ENCODE measurements around the gene NIPAL1.

The NIPAL1 gene

DNA sequence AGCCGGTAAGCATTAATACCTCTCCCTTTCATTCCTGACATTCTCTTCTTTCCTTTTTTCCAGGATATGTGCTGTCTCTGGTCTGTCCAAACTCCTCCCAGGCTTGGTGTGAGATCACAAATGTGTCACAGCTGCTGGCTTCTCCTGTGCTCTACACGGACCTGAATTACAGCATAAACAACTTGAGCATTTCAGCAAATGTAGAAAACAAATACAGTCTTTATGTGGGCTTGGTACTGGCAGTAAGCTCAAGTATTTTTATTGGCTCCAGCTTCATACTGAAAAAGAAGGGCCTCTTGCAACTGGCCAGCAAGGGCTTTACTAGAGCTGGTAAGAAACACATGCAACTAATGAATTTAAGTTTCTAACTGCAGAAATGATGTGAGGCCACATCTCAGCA, 8.4 kb downstream of the NIPAL1 start:
- ATAC-seq (ENCODE audit: insufficient read depth, low read depth): no peak
- Histone ChIP-seq H3K36me3 (ENCODE audit: insufficient read depth, low read length) (no peaks in the 10 kb centered on the region), H3K27ac (ENCODE audit: low read length) (no peak overlapping the region), H2AFZ (ENCODE audit: low read depth, low read length) (no peak overlapping the region), H3K27me3 (ENCODE audit: insufficient read depth, low read length, poor library complexity) (no peaks in the 10 kb centered on the region), H3K4me2 (ENCODE audit: insufficient read depth, low read length) (no peak overlapping the region), H3K4me1 (ENCODE audit: insufficient read depth, low read length) (no peaks in the 10 kb centered on the region), H4K20me1 (ENCODE audit: insufficient read depth, low read length) (no peaks in the 10 kb centered on the region), H3K79me2 (ENCODE audit: insufficient read depth, low read length) (no peaks in the 10 kb centered on the region), H3K9me3 (ENCODE audit: insufficient read depth, low read length, severe bottlenecking) (no peaks in the 10 kb centered on the region), H3K4me3 (ENCODE audit: low read depth in 1 of 2, low read length in 2 of 2) (no peak overlapping the region), H3K9ac (ENCODE audit: low read depth, low read length) (no peak overlapping the region)
- DNase-seq: no peak
- TF ChIP-seq, protein P1, sequence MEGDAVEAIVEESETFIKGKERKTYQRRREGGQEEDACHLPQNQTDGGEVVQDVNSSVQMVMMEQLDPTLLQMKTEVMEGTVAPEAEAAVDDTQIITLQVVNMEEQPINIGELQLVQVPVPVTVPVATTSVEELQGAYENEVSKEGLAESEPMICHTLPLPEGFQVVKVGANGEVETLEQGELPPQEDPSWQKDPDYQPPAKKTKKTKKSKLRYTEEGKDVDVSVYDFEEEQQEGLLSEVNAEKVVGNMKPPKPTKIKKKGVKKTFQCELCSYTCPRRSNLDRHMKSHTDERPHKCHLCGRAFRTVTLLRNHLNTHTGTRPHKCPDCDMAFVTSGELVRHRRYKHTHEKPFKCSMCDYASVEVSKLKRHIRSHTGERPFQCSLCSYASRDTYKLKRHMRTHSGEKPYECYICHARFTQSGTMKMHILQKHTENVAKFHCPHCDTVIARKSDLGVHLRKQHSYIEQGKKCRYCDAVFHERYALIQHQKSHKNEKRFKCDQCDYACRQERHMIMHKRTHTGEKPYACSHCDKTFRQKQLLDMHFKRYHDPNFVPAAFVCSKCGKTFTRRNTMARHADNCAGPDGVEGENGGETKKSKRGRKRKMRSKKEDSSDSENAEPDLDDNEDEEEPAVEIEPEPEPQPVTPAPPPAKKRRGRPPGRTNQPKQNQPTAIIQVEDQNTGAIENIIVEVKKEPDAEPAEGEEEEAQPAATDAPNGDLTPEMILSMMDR (IDR thresholded peaks at IDR 0.05; ENCODE audit: borderline replicate concordance, extremely low read depth, low read length, poor library complexity, severe bottlenecking): no peak
- TF ChIP-seq EZH2 (IDR thresholded peaks at IDR 0.05; ENCODE audit: borderline replicate concordance, low read depth, low read length, severe bottlenecking): no peak

DNA sequence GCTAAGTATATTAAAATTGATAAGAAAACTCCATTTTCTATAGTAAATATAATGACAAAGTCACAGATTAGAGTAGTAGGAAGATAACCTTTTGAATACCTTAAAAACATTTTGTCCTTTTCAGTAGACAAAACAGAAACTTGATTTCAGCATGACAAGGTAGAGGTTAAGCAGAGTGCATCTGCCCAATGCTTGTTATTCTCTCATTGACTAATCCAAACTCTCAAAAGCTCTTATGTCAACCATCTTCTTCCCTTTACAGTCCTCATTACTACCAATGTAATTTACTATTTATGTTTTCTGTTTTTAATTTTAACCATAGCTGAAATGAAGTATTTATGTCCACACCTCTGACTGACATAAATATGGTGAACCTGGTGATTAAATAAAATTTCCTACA, 11.1 kb downstream of the NIPAL1 start:
- no peak for TF ChIP-seq EZH2 (IDR thresholded peaks at IDR 0.05; ENCODE audit: borderline replicate concordance, low read depth, low read length, severe bottlenecking)
- TF ChIP-seq, protein P1 (IDR thresholded peaks at IDR 0.05; ENCODE audit: borderline replicate concordance, extremely low read depth, low read length, poor library complexity, severe bottlenecking): no peak
- H2AFZ ChIP-seq (ENCODE audit: low read depth, low read length): no peak overlapping the region
- H3K9ac ChIP-seq (ENCODE audit: low read depth, low read length): no peak overlapping the region
- DNase-seq (no peak), ATAC-seq (ENCODE audit: insufficient read depth, low read depth) (no peak)
- no peaks in the 10 kb centered on the region for H4K20me1 ChIP-seq (ENCODE audit: insufficient read depth, low read length)
- no peaks in the 10 kb centered on the region for H3K4me1 ChIP-seq (ENCODE audit: insufficient read depth, low read length)
- H3K4me2 ChIP-seq (ENCODE audit: insufficient read depth, low read length): no peak overlapping the region
- H3K79me2 ChIP-seq (ENCODE audit: insufficient read depth, low read length): no peaks in the 10 kb centered on the region
- H3K27ac ChIP-seq (ENCODE audit: low read length): no peak overlapping the region
- no peaks in the 10 kb centered on the region for H3K9me3 ChIP-seq (ENCODE audit: insufficient read depth, low read length, severe bottlenecking)
- H3K27me3 ChIP-seq (ENCODE audit: insufficient read depth, low read length, poor library complexity): no peaks in the 10 kb centered on the region
- H3K4me3 ChIP-seq (ENCODE audit: low read depth in 1 of 2, low read length in 2 of 2): no peak overlapping the region
- no peaks in the 10 kb centered on the region for H3K36me3 ChIP-seq (ENCODE audit: insufficient read depth, low read length)

GRCh38 chr4:48028696-48029095, 12.1 kb downstream of the NIPAL1 start:
- Histone ChIP-seq H3K27me3 (ENCODE audit: insufficient read depth, low read length, poor library complexity) (no peaks in the 10 kb centered on the region), H3K79me2 (ENCODE audit: insufficient read depth, low read length) (no peaks in the 10 kb centered on the region), H3K27ac (ENCODE audit: low read length) (no peak overlapping the region), H3K4me3 (ENCODE audit: low read depth in 1 of 2, low read length in 2 of 2) (no peak overlapping the region), H4K20me1 (ENCODE audit: insufficient read depth, low read length) (no peaks in the 10 kb centered on the region), H3K4me2 (ENCODE audit: insufficient read depth, low read length) (no peak overlapping the region), H2AFZ (ENCODE audit: low read depth, low read length) (no peak overlapping the region), H3K4me1 (ENCODE audit: insufficient read depth, low read length) (no peaks in the 10 kb centered on the region), H3K9me3 (ENCODE audit: insufficient read depth, low read length, severe bottlenecking) (no peaks in the 10 kb centered on the region), H3K9ac (ENCODE audit: low read depth, low read length) (no peak overlapping the region), H3K36me3 (ENCODE audit: insufficient read depth, low read length) (no peaks in the 10 kb centered on the region)
- DNase-seq (no peak), ATAC-seq (ENCODE audit: insufficient read depth, low read depth) (no peak)
- TF ChIP-seq EZH2 (IDR thresholded peaks at IDR 0.05; ENCODE audit: borderline replicate concordance, low read depth, low read length, severe bottlenecking): no peak
- TF ChIP-seq, protein P1 (IDR thresholded peaks at IDR 0.05; ENCODE audit: borderline replicate concordance, extremely low read depth, low read length, poor library complexity, severe bottlenecking): no peak

- Histone ChIP-seq H3K36me3 (ENCODE audit: insufficient read depth, low read length) (no peaks in the 10 kb centered on the region), H4K20me1 (ENCODE audit: insufficient read depth, low read length) (no peaks in the 10 kb centered on the region), H3K79me2 (ENCODE audit: insufficient read depth, low read length) (no peaks in the 10 kb centered on the region), H2AFZ (ENCODE audit: low read depth, low read length) (no peak overlapping the region), H3K4me2 (ENCODE audit: insufficient read depth, low read length) (no peak overlapping the region), H3K27me3 (ENCODE audit: insufficient read depth, low read length, poor library complexity) (no peaks in the 10 kb centered on the region), H3K27ac (ENCODE audit: low read length) (no peak overlapping the region), H3K9me3 (ENCODE audit: insufficient read depth, low read length, severe bottlenecking) (no peaks in the 10 kb centered on the region), H3K4me1 (ENCODE audit: insufficient read depth, low read length) (no peaks in the 10 kb centered on the region), H3K4me3 (ENCODE audit: low read depth in 1 of 2, low read length in 2 of 2) (no peak overlapping the region), H3K9ac (ENCODE audit: low read depth, low read length) (no peak overlapping the region)
- DNase-seq (no peak), ATAC-seq (ENCODE audit: insufficient read depth, low read depth) (no peak)
- TF ChIP-seq EZH2 (IDR thresholded peaks at IDR 0.05; ENCODE audit: borderline replicate concordance, low read depth, low read length, severe bottlenecking): no peak
- TF ChIP-seq, protein P1 (IDR thresholded peaks at IDR 0.05; ENCODE audit: borderline replicate concordance, extremely low read depth, low read length, poor library complexity, severe bottlenecking): no peak
Observed at GRCh38 chr4:48030470-48030869, 13.9 kb downstream of the NIPAL1 start.

Measured in DND-41 (cell line).